H9 (cell line): ENCODE measurements around the gene LYRM1. TPM values are rescaled to one million over a fixed set of nuclear protein-coding genes. Genes with fewer than 3 reads are reported as not detected.

Experiments used
- DNase-seq: peaks from one replicate; pipeline ENCODE4 v3.0.0-alpha.2; 2017
- H2AFZ ChIP-seq: one replicate; pipeline ENCODE4 v1.6.1; 2013; ENCODE audit warnings: mild to moderate bottlenecking, low read length, control low read depth, moderate library complexity
- H2AK5ac ChIP-seq: 2 replicates; pipeline ENCODE4 v1.6.1; 2013; ENCODE audit warnings: low read length, control low read depth, mixed read lengths; ENCODE audit not compliant: insufficient read length
- H2BK120ac ChIP-seq: one replicate; pipeline ENCODE4 v1.6.1; 2013; ENCODE audit warnings: low read depth, mild to moderate bottlenecking, low read length, control low read depth, inconsistent platforms; ENCODE audit not compliant: poor library complexity, severe bottlenecking
- H2BK12ac ChIP-seq: 2 replicates; pipeline ENCODE4 v1.6.1; 2013; ENCODE audit warnings: low read length, control low read depth, mixed read lengths, low read depth; ENCODE audit not compliant: insufficient read length
- H2BK15ac ChIP-seq: 2 replicates; pipeline ENCODE4 v1.6.1; 2013; ENCODE audit warnings: low read depth, low read length, control low read depth
- H2BK20ac ChIP-seq: one replicate; pipeline ENCODE4 v1.6.1; 2013; ENCODE audit warnings: low read depth, mild to moderate bottlenecking, low read length, control low read depth, inconsistent platforms; ENCODE audit not compliant: poor library complexity, severe bottlenecking
- H2BK5ac ChIP-seq: 2 replicates; pipeline ENCODE4 v1.6.1; 2013; ENCODE audit warnings: low read length, control low read depth, mixed read lengths; ENCODE audit not compliant: insufficient read length
- H3K14ac ChIP-seq: 2 replicates; pipeline ENCODE4 v1.6.1; 2013; ENCODE audit warnings: low read length, control low read depth; ENCODE audit not compliant: insufficient read depth
- H3K18ac ChIP-seq: 2 replicates; pipeline ENCODE4 v1.6.1; 2013; ENCODE audit warnings: low read depth, mild to moderate bottlenecking, mixed read lengths, low read length, control low read depth; ENCODE audit not compliant: insufficient read length
- H3K23ac ChIP-seq: 2 replicates; pipeline ENCODE4 v1.6.1; 2013; ENCODE audit warnings: low read length, control low read depth, mixed read lengths, low read depth; ENCODE audit not compliant: insufficient read length
- H3K23me2 ChIP-seq: 2 replicates; pipeline ENCODE4 v1.6.1; 2013; ENCODE audit warnings: low read depth, mild to moderate bottlenecking, mixed read lengths, low read length, control low read depth; ENCODE audit not compliant: insufficient read length, poor library complexity, severe bottlenecking
- H3K27ac ChIP-seq: 2 replicates; pipeline ENCODE4 v1.5.1; 2013; ENCODE audit warnings: low read length, control low read depth, mixed read lengths, low read depth; ENCODE audit not compliant: insufficient read length
- H3K27me3 ChIP-seq: 2 replicates; pipeline ENCODE4 v1.6.1; 2013; ENCODE audit warnings: low read length, control low read depth, inconsistent platforms; ENCODE audit not compliant: insufficient read depth
- H3K4ac ChIP-seq: 2 replicates; pipeline ENCODE4 v1.6.1; 2013; ENCODE audit warnings: low read depth, mild to moderate bottlenecking, control low read depth, inconsistent platforms, low read length, moderate library complexity
- H3K4me1 ChIP-seq: 2 replicates; pipeline ENCODE4 v1.6.1; 2013; ENCODE audit warnings: low read length, control low read depth, inconsistent platforms; ENCODE audit not compliant: insufficient read depth
- H3K4me2 ChIP-seq: 2 replicates; pipeline ENCODE4 v1.6.1; 2013; ENCODE audit warnings: low read length, control low read depth, mixed read lengths; ENCODE audit not compliant: insufficient read length, insufficient read depth
- H3K56ac ChIP-seq: 2 replicates; pipeline ENCODE4 v1.6.1; 2013; ENCODE audit warnings: low read depth, mild to moderate bottlenecking, mixed read lengths, low read length, control low read depth; ENCODE audit not compliant: insufficient read length
- H3K79me1 ChIP-seq: 2 replicates; pipeline ENCODE4 v1.6.1; 2013; ENCODE audit warnings: low read depth, mild to moderate bottlenecking, moderate library complexity, low read length, control low read depth, inconsistent platforms; ENCODE audit not compliant: insufficient read depth, poor library complexity, severe bottlenecking
- H3K79me2 ChIP-seq: 2 replicates; pipeline ENCODE4 v1.6.1; 2013; ENCODE audit warnings: low read length, control low read depth, inconsistent platforms; ENCODE audit not compliant: insufficient read depth
- H3K9ac ChIP-seq: 2 replicates; pipeline ENCODE4 v1.6.1; 2013; ENCODE audit warnings: low read length, control low read depth, mixed read lengths; ENCODE audit not compliant: insufficient read length; ENCODE audit errors: extremely low read depth
- H3K9me3 ChIP-seq: one replicate; pipeline ENCODE4 v1.6.1; 2013; ENCODE audit warnings: low read depth, low read length, inconsistent platforms; ENCODE audit not compliant: control insufficient read depth
- H3T11ph ChIP-seq: one replicate; pipeline ENCODE4 v1.6.1; 2013; ENCODE audit warnings: mild to moderate bottlenecking, low read length, control low read depth, inconsistent platforms
- H4K20me1 ChIP-seq: one replicate; pipeline ENCODE4 v1.6.1; 2013; ENCODE audit not compliant: control insufficient read depth, insufficient read length, insufficient read depth
- H4K5ac ChIP-seq: 2 replicates; pipeline ENCODE4 v1.6.1; 2013; ENCODE audit warnings: low read depth, mild to moderate bottlenecking, mixed read lengths, low read length, control low read depth; ENCODE audit not compliant: insufficient read length
- H4K8ac ChIP-seq: replicated peaks from 2 replicates; pipeline ENCODE4 v1.6.1; 2013; ENCODE audit warnings: low read length, control low read depth, mixed read lengths, low read depth; ENCODE audit not compliant: insufficient read length
- H4K91ac ChIP-seq: 2 replicates; pipeline ENCODE4 v1.6.1; 2013; ENCODE audit warnings: low read depth, mild to moderate bottlenecking, moderate library complexity, mixed read lengths, low read length, control low read depth; ENCODE audit not compliant: insufficient read length
- H3K27ac Mint-ChIP-seq, 3 experiments: 2 replicates in 2 of 3; 3 replicates in 1 of 3; pipeline ENCODE4 v1.8.0; 2020 to 2021; ENCODE audit warnings: mixed read lengths in 3 of 3, mild to moderate bottlenecking in 1 of 3, moderate library complexity in 1 of 3
- H3K27me3 Mint-ChIP-seq: 2 replicates; pipeline ENCODE4 v1.8.0; 2021; ENCODE audit warnings: low read depth, mild to moderate bottlenecking, moderate library complexity, mixed read lengths
- H3K36me3 Mint-ChIP-seq, 3 experiments: 2 replicates in 2 of 3; 3 replicates in 1 of 3; pipeline ENCODE4 v1.8.0; 2020 to 2021; ENCODE audit warnings: low read depth in 3 of 3, mixed read lengths in 3 of 3; ENCODE audit not compliant: insufficient read depth in 1 of 3
- H3K4me1 Mint-ChIP-seq, 2 experiments: 2 replicates each; pipeline ENCODE4 v1.8.0; 2020; ENCODE audit warnings: mixed read lengths in 2 of 2
- H3K4me3 Mint-ChIP-seq, 2 experiments: 2 replicates in 1 of 2; 3 replicates in 1 of 2; pipeline ENCODE4 v1.8.0; 2020 to 2021; ENCODE audit warnings: mild to moderate bottlenecking in 2 of 2, mixed read lengths in 2 of 2, moderate library complexity in 1 of 2
- H3K9me3 Mint-ChIP-seq, 2 experiments: 2 replicates in 1 of 2; 3 replicates in 1 of 2; pipeline ENCODE4 v1.8.0; 2020; ENCODE audit warnings: mild to moderate bottlenecking in 2 of 2, mixed read lengths in 2 of 2, moderate library complexity in 1 of 2
- WGBS: extraction: QIAGEN DNeasy Blood & Tissue Kit; methylation state at CpG from one replicate; pipeline ENCODE4 v1.1.7; 2013; ENCODE audit warnings: missing lambda C conversion rate, low lambda C conversion rate, mixed read lengths; ENCODE audit not compliant: insufficient read length; ENCODE audit errors: extremely low coverage; 5-methylcytosine and 5-hydroxymethylcytosine counted together
- total RNA-seq: library from RNA; stranded (reverse); gene quantifications from 2 replicates; pipeline ENCODE4 v1.2.1, GENCODE V29; 2021
- TF ChIP-seq, protein P1 (sequence below): fragments of 200-600 bp; sonication (generic); conservative IDR thresholded peaks from 3 replicates; pipeline ENCODE4 v1.8.0; 2021; ENCODE audit warnings: antibody characterized with exemption, mild to moderate bottlenecking

Gene LYRM1
- total RNA-seq, 1 experiment from 2014 or later: 9.6 TPM

DNA sequence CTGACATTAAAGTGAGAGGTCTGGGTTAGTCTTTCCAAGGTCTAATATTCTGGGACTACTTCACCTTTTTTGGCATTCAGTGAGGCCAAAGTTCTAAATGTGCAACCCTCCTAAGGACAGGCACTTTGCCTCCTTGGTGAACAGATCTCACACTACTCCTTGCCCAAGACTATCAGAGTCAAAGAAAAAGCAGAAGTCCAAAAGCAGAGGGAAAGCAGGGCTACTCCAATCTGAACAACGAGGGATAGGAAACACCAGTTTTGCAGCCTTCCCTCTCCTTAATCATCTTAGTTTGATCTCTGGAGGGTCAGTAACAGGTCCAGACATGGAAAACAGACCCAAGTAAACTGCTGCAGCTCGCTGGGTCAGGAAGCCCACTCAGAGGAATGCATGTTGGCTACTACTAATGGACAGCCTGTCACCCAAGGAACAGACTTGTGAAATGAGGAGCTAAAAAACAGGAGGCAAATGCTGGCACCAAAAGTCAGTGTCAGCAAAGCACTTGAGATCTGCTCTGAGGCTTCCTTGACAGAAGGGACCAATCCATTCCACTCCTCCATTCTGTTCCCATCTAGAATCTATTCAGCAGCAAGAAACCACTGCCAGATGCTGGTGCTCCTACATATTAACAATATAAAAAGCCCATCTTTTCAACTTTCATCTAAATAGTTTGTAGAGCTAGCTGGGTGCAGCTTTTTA lies 30.3 kb upstream of the LYRM1 start:
- Mint-ChIP-seq H3K4me1 (peaks cover 34 to 35% of the 10 kb centered on the region in 2 experiments), H3K4me3 (no peak overlapping the region)
- no peaks in the 10 kb centered on the region for H4K20me1 ChIP-seq

More for the DNA sequence above, 30.3 kb upstream of the LYRM1 start:
- H3K27me3 Mint-ChIP-seq: no peaks in the 10 kb centered on the region
- Histone ChIP-seq H2BK120ac (no peak overlapping the region), H4K91ac (no peak overlapping the region), H2AFZ (no peak overlapping the region), H3K4me1 (no peaks in the 10 kb centered on the region), H3K79me1 (peaks cover 13% of the 10 kb centered on the region), H4K8ac (no peak overlapping the region), H2BK12ac (no peak overlapping the region), H3K23ac (no peak overlapping the region), H3K4ac (no peak overlapping the region), H3K9ac (no peak overlapping the region), H3K23me2 (no peaks in the 10 kb centered on the region), H3K27me3 (no peaks in the 10 kb centered on the region), H2AK5ac (no peak overlapping the region), H3K27ac (no peak overlapping the region), H3K4me2 (no peak overlapping the region), H3K56ac (no peak overlapping the region), H2BK15ac (no peak overlapping the region), H3K9me3 (no peaks in the 10 kb centered on the region), H2BK5ac (no peak overlapping the region), H3K79me2 (peaks cover 6% of the 10 kb centered on the region; the same call in 1 of the 2 replicates), H2BK20ac (no peak overlapping the region), H3K18ac (no peak overlapping the region), H3T11ph (no peak overlapping the region), H4K5ac (no peak overlapping the region), H3K14ac (no peak overlapping the region)
- H3K9me3 Mint-ChIP-seq: no peaks in the 10 kb centered on the region
- no CpG with 5 or more reads among the region's 2 CpGs for WGBS
- no peak overlapping the region; a peak in 1 of 7 replicates for H3K27ac Mint-ChIP-seq
- no peaks in the 10 kb centered on the region; a peak in 1 of 7 replicates for H3K36me3 Mint-ChIP-seq
- TF ChIP-seq, protein P1, sequence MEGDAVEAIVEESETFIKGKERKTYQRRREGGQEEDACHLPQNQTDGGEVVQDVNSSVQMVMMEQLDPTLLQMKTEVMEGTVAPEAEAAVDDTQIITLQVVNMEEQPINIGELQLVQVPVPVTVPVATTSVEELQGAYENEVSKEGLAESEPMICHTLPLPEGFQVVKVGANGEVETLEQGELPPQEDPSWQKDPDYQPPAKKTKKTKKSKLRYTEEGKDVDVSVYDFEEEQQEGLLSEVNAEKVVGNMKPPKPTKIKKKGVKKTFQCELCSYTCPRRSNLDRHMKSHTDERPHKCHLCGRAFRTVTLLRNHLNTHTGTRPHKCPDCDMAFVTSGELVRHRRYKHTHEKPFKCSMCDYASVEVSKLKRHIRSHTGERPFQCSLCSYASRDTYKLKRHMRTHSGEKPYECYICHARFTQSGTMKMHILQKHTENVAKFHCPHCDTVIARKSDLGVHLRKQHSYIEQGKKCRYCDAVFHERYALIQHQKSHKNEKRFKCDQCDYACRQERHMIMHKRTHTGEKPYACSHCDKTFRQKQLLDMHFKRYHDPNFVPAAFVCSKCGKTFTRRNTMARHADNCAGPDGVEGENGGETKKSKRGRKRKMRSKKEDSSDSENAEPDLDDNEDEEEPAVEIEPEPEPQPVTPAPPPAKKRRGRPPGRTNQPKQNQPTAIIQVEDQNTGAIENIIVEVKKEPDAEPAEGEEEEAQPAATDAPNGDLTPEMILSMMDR: no peak
- no peak for DNase-seq
